Breast epithelium (tissue), 4 donors: Measurements from ENCODE around the gene ATP6V1G2. TPM values are rescaled to one million over a fixed set of nuclear protein-coding genes. Genes with fewer than 3 reads are reported as not detected.

ENCODE experiments used
- DNase-seq, 2 donors: peaks; one replicate each; pipeline ENCODE4 v3.0.0-alpha.2; 2019; ENCODE audit warnings: low spot score in 2 of 2
- H3K27ac ChIP-seq, 2 donors: fragments of 200-600 bp; sonication (generic) in 1 of 2; one replicate each; pipeline ENCODE4 v1.5.1; 2016 to 2019; ENCODE audit warnings: mild to moderate bottlenecking in 1 of 2
- H3K27me3 ChIP-seq, 2 donors: fragments of 200-600 bp; sonication (generic) in 1 of 2; one replicate each; pipeline versions ENCODE4 v1.5.1 to v1.6.0; 2017 to 2019; ENCODE audit warnings: control low read depth in 1 of 2, mild to moderate bottlenecking in 1 of 2
- H3K36me3 ChIP-seq: fragments of 200-600 bp; one replicate; pipeline ENCODE4 v1.5.1; 2019
- H3K4me1 ChIP-seq, 2 donors: fragments of 200-600 bp; sonication (generic); one replicate each; pipeline ENCODE4 v1.5.1; 2016 to 2019; ENCODE audit warnings: control low read depth in 1 of 2
- H3K4me3 ChIP-seq, 3 donors: fragments of 200-600 bp; sonication (generic); 1 replicate in 2 of 3; 2 replicates in 1 of 3; pipeline ENCODE4 v1.5.1; 2016 to 2019; ENCODE audit warnings: mild to moderate bottlenecking in 3 of 3, moderate library complexity in 2 of 3
- H3K9me3 ChIP-seq, 2 donors: fragments of 200-600 bp; sonication (generic) in 1 of 2; one replicate each; pipeline ENCODE4 v1.5.1; 2016 to 2019; ENCODE audit warnings: control low read depth in 1 of 2
- CTCF ChIP-seq, 3 donors: fragments of 450-650 bp; IDR thresholded peaks; one replicate each; pipeline ENCODE4 v1.5.1; 2016 to 2017; ENCODE audit warnings: antibody characterized with exemption in 3 of 3, mild to moderate bottlenecking in 3 of 3, moderate library complexity in 3 of 3
- POLR2A ChIP-seq: fragments of 450-650 bp; IDR thresholded peaks from one replicate; pipeline ENCODE4 v1.6.1; 2016; ENCODE audit warnings: antibody characterized with exemption, mild to moderate bottlenecking, moderate library complexity
- POLR2AphosphoS5 ChIP-seq, 3 donors: sonication (generic); formaldehyde crosslinking; IDR thresholded peaks; one replicate each; pipeline ENCODE4 v1.6.1; 2017; ENCODE audit warnings: antibody characterized with exemption in 3 of 3
- intact Hi-C: fragments of 100-400 bp; cut with DNase I; formaldehyde crosslinking; loops from one replicate; pipeline ENCODE4 v1.15.1; 2023; ENCODE audit warnings: low total_unique reads
- total RNA-seq, 3 donors: library from RNA; depleted of rRNA; stranded (reverse); fragments of >200 nt; gene quantifications; one replicate each; pipeline ENCODE4 v1.1.0, GENCODE V29; 2016

Gene ATP6V1G2
- total RNA-seq, 3 donors from 2014 or later, result 0.44 to 1.8 (median 1.6) TPM

DNA sequence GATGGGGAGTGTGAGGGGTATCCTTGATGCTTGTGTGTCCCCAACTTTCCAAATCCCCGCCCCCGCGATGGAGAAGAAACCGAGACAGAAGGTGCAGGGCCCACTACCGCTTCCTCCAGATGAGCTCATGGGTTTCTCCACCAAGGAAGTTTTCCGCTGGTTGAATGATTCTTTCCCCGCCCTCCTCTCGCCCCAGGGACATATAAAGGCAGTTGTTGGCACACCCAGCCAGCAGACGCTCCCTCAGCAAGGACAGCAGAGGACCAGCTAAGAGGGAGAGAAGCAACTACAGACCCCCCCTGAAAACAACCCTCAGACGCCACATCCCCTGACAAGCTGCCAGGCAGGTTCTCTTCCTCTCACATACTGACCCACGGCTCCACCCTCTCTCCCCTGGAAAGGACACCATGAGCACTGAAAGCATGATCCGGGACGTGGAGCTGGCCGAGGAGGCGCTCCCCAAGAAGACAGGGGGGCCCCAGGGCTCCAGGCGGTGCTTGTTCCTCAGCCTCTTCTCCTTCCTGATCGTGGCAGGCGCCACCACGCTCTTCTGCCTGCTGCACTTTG lies 29.0 kb upstream of the ATP6V1G2 start, which contains the start of gene TNF:
TNF (plus strand) TSS at position 231 of the 567 bp plus-strand sequence; CDS start at position 408, 177 bp downstream.
- Histone ChIP-seq H3K4me1 (no peaks in the 10 kb centered on the region), H3K27ac (peak within 1 kb of the TSS in 1 of 2 donors; percentile 33), H3K9me3 (no peaks in the 10 kb centered on the region), H3K4me3 (peak within 1 kb of the TSS; percentile 17 to 59 (median 38)), H3K27me3 (no peaks in the 10 kb centered on the region), H3K36me3 (no peaks in the 10 kb centered on the region)
- TF ChIP-seq CTCF (IDR thresholded peaks at IDR 0.05) (no peak), POLR2A (no peak)
- intact Hi-C loops, result no loop called here
- peak in 1 of 2 donors; percentile 53 for DNase-seq

DNA sequence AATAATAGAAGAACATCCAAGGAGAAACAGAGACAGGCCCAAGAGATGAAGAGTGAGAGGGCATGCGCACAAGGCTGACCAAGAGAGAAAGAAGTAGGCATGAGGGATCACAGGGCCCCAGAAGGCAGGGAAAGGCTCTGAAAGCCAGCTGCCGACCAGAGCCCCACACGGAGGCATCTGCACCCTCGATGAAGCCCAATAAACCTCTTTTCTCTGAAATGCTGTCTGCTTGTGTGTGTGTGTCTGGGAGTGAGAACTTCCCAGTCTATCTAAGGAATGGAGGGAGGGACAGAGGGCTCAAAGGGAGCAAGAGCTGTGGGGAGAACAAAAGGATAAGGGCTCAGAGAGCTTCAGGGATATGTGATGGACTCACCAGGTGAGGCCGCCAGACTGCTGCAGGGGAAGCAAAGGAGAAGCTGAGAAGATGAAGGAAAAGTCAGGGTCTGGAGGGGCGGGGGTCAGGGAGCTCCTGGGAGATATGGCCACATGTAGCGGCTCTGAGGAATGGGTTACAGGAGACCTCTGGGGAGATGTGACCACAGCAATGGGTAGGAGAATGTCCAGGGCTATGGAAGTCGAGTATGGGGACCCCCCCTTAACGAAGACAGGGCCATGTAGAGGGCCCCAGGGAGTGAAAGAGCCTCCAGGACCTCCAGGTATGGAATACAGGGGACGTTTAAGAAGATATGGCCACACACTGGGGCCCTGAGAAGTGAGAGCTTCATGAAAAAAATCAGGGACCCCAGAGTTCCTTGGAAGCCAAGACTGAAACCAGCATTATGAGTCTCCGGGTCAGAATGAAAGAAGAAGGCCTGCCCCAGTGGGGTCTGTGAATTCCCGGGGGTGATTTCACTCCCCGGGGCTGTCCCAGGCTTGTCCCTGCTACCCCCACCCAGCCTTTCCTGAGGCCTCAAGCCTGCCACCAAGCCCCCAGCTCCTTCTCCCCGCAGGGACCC lies 28.0 kb upstream of the ATP6V1G2 start:
- H3K9me3 ChIP-seq, result no peaks in the 10 kb centered on the region
- no peak overlapping the region for H3K4me3 ChIP-seq
- peaks cover 0 to 4% of the 10 kb centered on the region in 2 donors for H3K27me3 ChIP-seq
- intact Hi-C loops, result no loop called here
- TF ChIP-seq POLR2A, result no peak
- no peak for TF ChIP-seq CTCF (IDR thresholded peaks at IDR 0.05)
- TF ChIP-seq POLR2AphosphoS5 (IDR thresholded peaks at IDR 0.05), result no peak
- no peaks in the 10 kb centered on the region for H3K4me1 ChIP-seq
- peak overlapping the region in 1 of 2 donors; percentile 11 for H3K27ac ChIP-seq
- no peak for DNase-seq
- H3K36me3 ChIP-seq, result no peaks in the 10 kb centered on the region

DNA sequence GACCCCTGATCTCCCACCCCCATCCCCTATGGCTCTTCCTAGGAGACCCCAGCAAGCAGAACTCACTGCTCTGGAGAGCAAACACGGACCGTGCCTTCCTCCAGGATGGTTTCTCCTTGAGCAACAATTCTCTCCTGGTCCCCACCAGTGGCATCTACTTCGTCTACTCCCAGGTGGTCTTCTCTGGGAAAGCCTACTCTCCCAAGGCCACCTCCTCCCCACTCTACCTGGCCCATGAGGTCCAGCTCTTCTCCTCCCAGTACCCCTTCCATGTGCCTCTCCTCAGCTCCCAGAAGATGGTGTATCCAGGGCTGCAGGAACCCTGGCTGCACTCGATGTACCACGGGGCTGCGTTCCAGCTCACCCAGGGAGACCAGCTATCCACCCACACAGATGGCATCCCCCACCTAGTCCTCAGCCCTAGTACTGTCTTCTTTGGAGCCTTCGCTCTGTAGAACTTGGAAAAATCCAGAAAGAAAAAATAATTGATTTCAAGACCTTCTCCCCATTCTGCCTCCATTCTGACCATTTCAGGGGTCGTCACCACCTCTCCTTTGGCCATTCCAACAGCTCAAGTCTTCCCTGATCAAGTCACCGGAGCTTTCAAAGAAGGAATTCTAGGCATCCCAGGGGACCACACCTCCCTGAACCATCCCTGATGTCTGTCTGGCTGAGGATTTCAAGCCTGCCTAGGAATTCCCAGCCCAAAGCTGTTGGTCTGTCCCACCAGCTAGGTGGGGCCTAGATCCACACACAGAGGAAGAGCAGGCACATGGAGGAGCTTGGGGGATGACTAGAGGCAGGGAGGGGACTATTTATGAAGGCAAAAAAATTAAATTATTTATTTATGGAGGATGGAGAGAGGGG lies 27.1 kb upstream of the ATP6V1G2 start:
- H3K4me3 ChIP-seq, result no peak overlapping the region
- TF ChIP-seq POLR2AphosphoS5 (IDR thresholded peaks at IDR 0.05), result no peak
- TF ChIP-seq POLR2A, result no peak
- TF ChIP-seq CTCF (IDR thresholded peaks at IDR 0.05), result no peak
- DNase-seq, result no peak
- intact Hi-C loops, result no loop called here
- peaks cover 0 to 4% of the 10 kb centered on the region in 2 donors for H3K27me3 ChIP-seq
- H3K4me1 ChIP-seq, result no peaks in the 10 kb centered on the region
- no peaks in the 10 kb centered on the region for H3K36me3 ChIP-seq
- no peaks in the 10 kb centered on the region for H3K9me3 ChIP-seq
- H3K27ac ChIP-seq, result no peak overlapping the region

- Histone ChIP-seq H3K27me3 (peaks cover 0 to 4% of the 10 kb centered on the region in 2 donors), H3K9me3 (no peaks in the 10 kb centered on the region), H3K27ac (no peak within 1 kb of the TSS), H3K4me3 (peak within 1 kb of the TSS in 1 of 3 donors; percentile 1), H3K36me3 (no peaks in the 10 kb centered on the region), H3K4me1 (no peaks in the 10 kb centered on the region)
- intact Hi-C loops, result no loop called here
- no peak for DNase-seq
- no peak for TF ChIP-seq POLR2AphosphoS5 (IDR thresholded peaks at IDR 0.05)
- no peak for TF ChIP-seq POLR2A
- TF ChIP-seq CTCF (IDR thresholded peaks at IDR 0.05), result no peak
Measured at GRCh38 chr6:31572041-31572911, 25.9 kb upstream of the ATP6V1G2 start, which contains the start of gene LTA. LTA (plus strand) TSS chr6:31572289; CDS start chr6:31572743, 454 bp downstream.
